CD14-positive monocyte (primary cell): ENCODE measurements around the gene SEMA4G. TPM values are rescaled to one million over a fixed set of nuclear protein-coding genes. Genes with fewer than 3 reads are reported as not detected.

Experiments used
- DNase-seq, 3 donors: peaks; one replicate each; pipeline ENCODE4 v3.0.0-alpha.2; 2011 to 2022
- H2AFZ ChIP-seq: 2 replicates; pipeline ENCODE4 v1.6.0; 2012; ENCODE audit warnings: mild to moderate bottlenecking, low read depth, low read length, inconsistent platforms; ENCODE audit not compliant: insufficient read depth, poor library complexity, severe bottlenecking
- H3K27ac ChIP-seq, 2 donors: 1 replicate in 1 of 2; 2 replicates in 1 of 2; pipeline ENCODE4 v1.5.1; 2012 to 2013; ENCODE audit warnings: low read length in 2 of 2, control low read depth in 1 of 2, inconsistent platforms in 1 of 2, low read depth in 1 of 2, mild to moderate bottlenecking in 1 of 2
- H3K27me3 ChIP-seq, 2 donors: one replicate each; pipeline versions ENCODE4 v1.6.0 to v1.6.1; 2011 to 2013; ENCODE audit warnings: low read length in 2 of 2; ENCODE audit not compliant: control insufficient read depth in 2 of 2, insufficient read depth in 2 of 2
- H3K36me3 ChIP-seq, 2 donors: replicated peaks in 1 of 2; 1 replicate in 1 of 2; 2 replicates in 1 of 2; pipeline versions ENCODE4 v1.5.1 to v1.6.1; 2012 to 2013; ENCODE audit warnings: low read length in 2 of 2, control low read depth in 1 of 2, inconsistent platforms in 1 of 2, mild to moderate bottlenecking in 1 of 2; ENCODE audit not compliant: insufficient read depth in 2 of 2, control insufficient read depth in 1 of 2
- H3K4me1 ChIP-seq, 2 donors: 1 replicate in 1 of 2; 2 replicates in 1 of 2; pipeline versions ENCODE4 v1.5.1 to v1.6.1; 2012 to 2013; ENCODE audit warnings: low read length in 2 of 2, control low read depth in 1 of 2, inconsistent platforms in 1 of 2, mild to moderate bottlenecking in 1 of 2, moderate library complexity in 1 of 2; ENCODE audit not compliant: insufficient read depth in 2 of 2, control insufficient read depth in 1 of 2
- H3K4me2 ChIP-seq: replicated peaks from 2 replicates; pipeline ENCODE3; 2012; ENCODE audit warnings: low read length, moderate library complexity, mild to moderate bottlenecking; ENCODE audit not compliant: poor library complexity, severe bottlenecking; ENCODE audit errors: extremely low read depth
- H3K4me3 ChIP-seq, 3 experiments: fragments of 200-600 bp in 1 of 3; sonication (generic) in 1 of 3; replicated peaks in 1 of 3; 1 replicate in 2 of 3; 2 replicates in 1 of 3; pipeline ENCODE4 v1.5.1; 2011 to 2013; ENCODE audit warnings: low read length in 3 of 3, mild to moderate bottlenecking in 3 of 3, control low read depth in 2 of 3, low read depth in 2 of 3, inconsistent platforms in 1 of 3, moderate library complexity in 1 of 3
- H3K79me2 ChIP-seq: 2 replicates; pipeline ENCODE4 v1.6.0; 2012; ENCODE audit warnings: mild to moderate bottlenecking, control low read depth, inconsistent platforms, low read length, moderate library complexity; ENCODE audit not compliant: insufficient read depth
- H3K9ac ChIP-seq: 2 replicates; pipeline ENCODE4 v1.6.0; 2017; ENCODE audit warnings: low read length, mild to moderate bottlenecking; ENCODE audit not compliant: insufficient read depth, poor library complexity, severe bottlenecking
- H3K9me3 ChIP-seq, 2 donors: replicated peaks in 1 of 2; 1 replicate in 1 of 2; 2 replicates in 1 of 2; pipeline versions ENCODE4 v1.5.1 to v1.6.1; 2012 to 2013; ENCODE audit warnings: low read length in 2 of 2, control low read depth in 1 of 2; ENCODE audit not compliant: control insufficient read depth in 1 of 2, insufficient read depth in 1 of 2
- H4K20me1 ChIP-seq: 2 replicates; pipeline ENCODE4 v1.6.0; 2012; ENCODE audit warnings: mild to moderate bottlenecking, low read length, control low read depth, moderate library complexity; ENCODE audit not compliant: insufficient read depth
- H3K27ac Mint-ChIP-seq, 7 donors: one replicate each; pipeline ENCODE4 v1.8.0; 2020; ENCODE audit warnings: mild to moderate bottlenecking in 7 of 7, mixed read lengths in 7 of 7, moderate library complexity in 6 of 7, inconsistent platforms in 2 of 7
- H3K27me3 Mint-ChIP-seq, 3 donors: one replicate each; pipeline ENCODE4 v1.8.0; 2021 to 2022; ENCODE audit warnings: low read depth in 3 of 3, mild to moderate bottlenecking in 3 of 3, mixed read lengths in 3 of 3, moderate library complexity in 3 of 3, inconsistent platforms in 1 of 3
- H3K36me3 Mint-ChIP-seq, 2 donors: one replicate each; pipeline ENCODE4 v1.8.0; 2020; ENCODE audit warnings: mixed read lengths in 2 of 2, inconsistent platforms in 1 of 2, mild to moderate bottlenecking in 1 of 2
- H3K4me1 Mint-ChIP-seq: one replicate; pipeline ENCODE4 v1.8.0; 2020; ENCODE audit warnings: mild to moderate bottlenecking, mixed read lengths
- H3K4me3 Mint-ChIP-seq, 2 donors: one replicate each; pipeline ENCODE4 v1.8.0; 2020; ENCODE audit warnings: mild to moderate bottlenecking in 2 of 2, mixed read lengths in 2 of 2, moderate library complexity in 1 of 2
- H3K9me3 Mint-ChIP-seq, 7 donors: one replicate each; pipeline ENCODE4 v1.8.0; 2020 to 2022; ENCODE audit warnings: mixed read lengths in 7 of 7, mild to moderate bottlenecking in 6 of 7, moderate library complexity in 6 of 7, inconsistent platforms in 2 of 7
- WGBS: methylation state at CpG from one replicate; pipeline ENCODE4 v1.1.5; 2013; ENCODE audit warnings: missing lambda C conversion rate; ENCODE audit not compliant: insufficient coverage; 5-methylcytosine and 5-hydroxymethylcytosine counted together
- intact Hi-C, 2 donors: fragments of 100-400 bp; cut with micrococcal nuclease; formaldehyde crosslinking; loops; one replicate each; pipeline versions ENCODE4 v1.15.0 to v1.15.1; 2023
- polyA plus RNA-seq, 3 donors: library from polyadenylated mRNA; depleted of rRNA in 1 of 3; unstranded in 2 of 3; stranded (reverse) in 1 of 3; fragments of 300-500 nt in 2 of 3; fragments of >200 nt in 1 of 3; fragmentation: Illumina TruSeq in 2 of 3; gene quantifications; 1 replicate in 2 of 3; 2 replicates in 1 of 3; pipeline ENCODE4 v1.2.3, GENCODE V29; 2012 to 2021
- TF ChIP-seq, protein P1 (sequence below): fragments of 200-600 bp; IDR thresholded peaks from one replicate; pipeline ENCODE4 v1.8.0; 2022; ENCODE audit warnings: antibody characterized with exemption, mild to moderate bottlenecking

The SEMA4G gene
- polyA plus RNA-seq, 3 donors: 0.24 TPM; not detected in 2

DNA sequence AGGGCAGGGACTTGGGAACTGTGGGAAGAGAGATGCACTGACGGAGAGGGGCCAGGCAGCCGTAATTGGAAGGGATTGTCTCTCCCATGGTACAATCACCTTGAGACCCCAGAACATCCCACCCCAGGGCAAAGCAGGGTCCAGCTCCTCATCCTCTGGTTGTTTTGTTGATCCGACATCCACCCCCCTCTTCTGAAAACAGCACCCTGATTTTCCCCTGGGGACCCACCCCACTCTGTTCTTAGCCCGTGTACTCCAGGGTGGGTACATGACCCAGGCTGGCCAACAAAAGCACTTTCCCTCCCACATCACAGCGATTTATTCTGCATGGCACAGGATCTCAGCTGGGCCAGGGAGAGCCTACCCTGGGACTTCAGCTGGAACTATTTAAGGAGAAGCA lies 47.5 kb downstream of the SEMA4G start:
- Histone ChIP-seq H3K27me3 (peaks cover 0 to 5% of the 10 kb centered on the region in 2 donors), H3K9me3 (no peaks in the 10 kb centered on the region), H3K79me2 (no peaks in the 10 kb centered on the region), H3K27ac (no peak overlapping the region), H3K36me3 (no peaks in the 10 kb centered on the region), H3K4me3 (no peak overlapping the region), H3K4me1 (peaks cover 27 to 31% of the 10 kb centered on the region in 2 donors), H2AFZ (no peak overlapping the region), H4K20me1 (no peaks in the 10 kb centered on the region), H3K4me2 (no peak overlapping the region), H3K9ac (no peak overlapping the region)
- peak overlapping the region in 1 of 2 donors; percentile 42 for H3K4me3 Mint-ChIP-seq
- intact Hi-C loops: no loop called here
- H3K27ac Mint-ChIP-seq: no peak overlapping the region
- TF ChIP-seq, protein P1, sequence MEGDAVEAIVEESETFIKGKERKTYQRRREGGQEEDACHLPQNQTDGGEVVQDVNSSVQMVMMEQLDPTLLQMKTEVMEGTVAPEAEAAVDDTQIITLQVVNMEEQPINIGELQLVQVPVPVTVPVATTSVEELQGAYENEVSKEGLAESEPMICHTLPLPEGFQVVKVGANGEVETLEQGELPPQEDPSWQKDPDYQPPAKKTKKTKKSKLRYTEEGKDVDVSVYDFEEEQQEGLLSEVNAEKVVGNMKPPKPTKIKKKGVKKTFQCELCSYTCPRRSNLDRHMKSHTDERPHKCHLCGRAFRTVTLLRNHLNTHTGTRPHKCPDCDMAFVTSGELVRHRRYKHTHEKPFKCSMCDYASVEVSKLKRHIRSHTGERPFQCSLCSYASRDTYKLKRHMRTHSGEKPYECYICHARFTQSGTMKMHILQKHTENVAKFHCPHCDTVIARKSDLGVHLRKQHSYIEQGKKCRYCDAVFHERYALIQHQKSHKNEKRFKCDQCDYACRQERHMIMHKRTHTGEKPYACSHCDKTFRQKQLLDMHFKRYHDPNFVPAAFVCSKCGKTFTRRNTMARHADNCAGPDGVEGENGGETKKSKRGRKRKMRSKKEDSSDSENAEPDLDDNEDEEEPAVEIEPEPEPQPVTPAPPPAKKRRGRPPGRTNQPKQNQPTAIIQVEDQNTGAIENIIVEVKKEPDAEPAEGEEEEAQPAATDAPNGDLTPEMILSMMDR: no peak
- 89% methylated on average over 5 of the region's 5 CpGs for WGBS
- H3K36me3 Mint-ChIP-seq: no peaks in the 10 kb centered on the region
- H3K27me3 Mint-ChIP-seq: peaks cover 21 to 38% (median 28%) of the 10 kb centered on the region in 3 donors
- peaks cover 0 to 3% (median 2%) of the 10 kb centered on the region in 7 donors for H3K9me3 Mint-ChIP-seq
- peaks cover 45% of the 10 kb centered on the region for H3K4me1 Mint-ChIP-seq
- no peak for DNase-seq

DNA sequence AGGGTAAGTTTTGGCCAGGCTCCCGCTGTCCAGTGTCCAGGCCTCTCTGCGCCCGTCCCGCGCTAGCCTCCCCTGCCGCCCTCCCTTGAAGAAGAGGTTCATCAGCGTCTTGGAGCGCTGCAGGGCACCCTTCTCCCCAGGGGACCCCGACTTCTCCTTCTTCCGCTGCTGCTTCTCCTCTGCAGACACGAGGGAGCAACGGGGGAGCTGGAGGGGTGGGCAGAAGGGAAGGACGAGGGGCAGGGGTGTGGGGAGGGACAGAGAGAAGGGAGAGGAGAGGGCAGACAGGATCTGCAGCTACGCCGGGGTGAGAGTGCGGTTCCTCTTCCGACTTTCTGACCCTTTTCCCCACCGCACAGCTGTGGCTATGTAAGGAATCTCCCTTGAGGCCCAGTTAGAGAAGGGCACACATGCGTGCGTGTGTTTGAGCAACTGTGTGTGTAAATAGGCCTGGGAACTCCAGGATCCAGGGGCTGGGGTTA lies 48.9 kb downstream of the SEMA4G start:
- TF ChIP-seq, protein P1: no peak
- H4K20me1 ChIP-seq: no peaks in the 10 kb centered on the region
- peak overlapping the region; percentile 56 for H2AFZ ChIP-seq
- peaks cover 20 to 28% of the 10 kb centered on the region in 2 donors for H3K4me1 ChIP-seq
- peak overlapping the region; percentile 35 for H3K9ac ChIP-seq
- peak overlapping the region in 1 of 2 donors; percentile 38 for H3K27ac ChIP-seq
- no peaks in the 10 kb centered on the region for H3K36me3 ChIP-seq
- Mint-ChIP-seq H3K4me1 (peaks cover 37% of the 10 kb centered on the region), H3K27ac (peak overlapping the region in 5 of 7 donors; percentile 65 to 86 (median 79)), H3K9me3 (peaks cover 0 to 3% (median 2%) of the 10 kb centered on the region in 7 donors), H3K4me3 (peak overlapping the region; percentile 65 to 80), H3K36me3 (no peaks in the 10 kb centered on the region), H3K27me3 (peaks cover 21 to 30% (median 24%) of the 10 kb centered on the region in 3 donors)
- H3K9me3 ChIP-seq: no peaks in the 10 kb centered on the region
- 16% methylated on average over 11 of the region's 20 CpGs for WGBS
- H3K79me2 ChIP-seq: no peaks in the 10 kb centered on the region
- peak; percentile 58 to 93 (median 65) for DNase-seq
- peaks cover 0 to 5% of the 10 kb centered on the region in 2 donors for H3K27me3 ChIP-seq
- intact Hi-C loops: no loop called here
- peak overlapping the region in 1 of 3 experiments; percentile 49 for H3K4me3 ChIP-seq
- H3K4me2 ChIP-seq: peak overlapping the region; percentile 68
